Ovary (tissue), 9 donors: ENCODE measurements around the gene ZNRF1. TPM values are rescaled to one million over a fixed set of nuclear protein-coding genes. Genes with fewer than 3 reads are reported as not detected.

Experiments used
- DNase-seq, 5 donors: peaks; one replicate each; pipeline ENCODE4 v3.0.0-alpha.2; 2019 to 2020
- H3K27ac ChIP-seq, 2 donors: fragments of 200-600 bp; one replicate each; pipeline versions ENCODE4 v1.5.1 to v1.8.0; 2019 to 2022
- H3K27me3 ChIP-seq: fragments of 200-600 bp; one replicate; pipeline ENCODE4 v1.8.0; 2022
- H3K36me3 ChIP-seq: fragments of 200-600 bp; sonication (generic); one replicate; pipeline ENCODE4 v1.5.1; 2019
- H3K4me1 ChIP-seq: one replicate; pipeline ENCODE4 v1.8.1; 2013; ENCODE audit warnings: mild to moderate bottlenecking, moderate library complexity; ENCODE audit not compliant: insufficient read depth
- H3K4me3 ChIP-seq: fragments of 200-600 bp; sonication (generic); one replicate; pipeline ENCODE4 v1.5.1; 2017
- H3K9me3 ChIP-seq, 2 donors: fragments of 200-600 bp in 1 of 2; sonication (generic) in 1 of 2; one replicate each; pipeline versions ENCODE4 v1.5.1 to v1.8.1; 2013 to 2019; ENCODE audit warnings: mild to moderate bottlenecking in 1 of 2, moderate library complexity in 1 of 2
- EP300 ChIP-seq: sonication (generic); formaldehyde crosslinking; IDR thresholded peaks from one replicate; pipeline ENCODE4 v1.6.1; 2017; ENCODE audit warnings: antibody characterized with exemption
- POLR2A ChIP-seq: fragments of 450-650 bp; IDR thresholded peaks from one replicate; pipeline ENCODE4 v1.6.1; 2017; ENCODE audit warnings: antibody characterized with exemption, mild to moderate bottlenecking, moderate library complexity
- WGBS, 3 donors: extraction: QIAGEN DNeasy Blood & Tissue Kit in 1 of 3; methylation state at CpG; one replicate each; pipeline versions ENCODE4 v1.1.5 to v1.1.7; 2013 to 2017; 5-methylcytosine and 5-hydroxymethylcytosine counted together
- intact Hi-C, 4 donors: fragments of 100-400 bp; cut with DNase I; formaldehyde crosslinking; loops; one replicate each; pipeline versions ENCODE4 v1.11.0 to v1.15.1; 2022 to 2023
- polyA plus RNA-seq, 2 donors: library from polyadenylated mRNA; stranded (reverse); fragments of 200-250 nt in 1 of 2; fragments of 350-450 nt in 1 of 2; fragmentation: Illumina TruSeq in 1 of 2; extraction: RNeasy Lipid Tissue Mini Kit (QIAGEN cat#74804) in 1 of 2; gene quantifications; one replicate each; pipeline ENCODE4 v1.2.3, GENCODE V29; 2013 to 2014
- total RNA-seq, 7 donors: library from RNA; depleted of rRNA in 2 of 7; stranded (reverse); fragments of >200 nt in 2 of 7; fragmentation: NEBNext Ultra II Directional in 3 of 7; extraction: Animal tissue kit (Norgen Biotek cat#: 25700) in 3 of 7; gene quantifications; one replicate each; pipeline versions ENCODE4 v1.1.0 to v1.2.4, GENCODE V29; 2016 to 2023
- TF ChIP-seq, protein P1 (sequence below), 3 donors: fragments of 450-650 bp in 2 of 3; fragments of 200-600 bp in 1 of 3; IDR thresholded peaks; one replicate each; pipeline versions ENCODE4 v1.5.1 to v1.8.0; 2016 to 2022; ENCODE audit warnings: antibody characterized with exemption in 3 of 3, mild to moderate bottlenecking in 1 of 3
- donor health status: DM: no; HTN: no; CAD: no; lungs with moderate emphysema.
- donor health status: DM: no; HTN: no; CAD: no.
- donor health status: Bipolar disorder and iron deficiency.
- donor health status: DM: yes; HTN: yes; CAD: no.
- donor health status: DM: no; HTN: no; CAD: no.
- donor health status: DM: yes; HTN: yes; CAD: no.

ZNRF1 gene
- total and polyA plus RNA-seq, 9 donors, result 10.8 to 27.9 (median 24.3) TPM

DNA sequence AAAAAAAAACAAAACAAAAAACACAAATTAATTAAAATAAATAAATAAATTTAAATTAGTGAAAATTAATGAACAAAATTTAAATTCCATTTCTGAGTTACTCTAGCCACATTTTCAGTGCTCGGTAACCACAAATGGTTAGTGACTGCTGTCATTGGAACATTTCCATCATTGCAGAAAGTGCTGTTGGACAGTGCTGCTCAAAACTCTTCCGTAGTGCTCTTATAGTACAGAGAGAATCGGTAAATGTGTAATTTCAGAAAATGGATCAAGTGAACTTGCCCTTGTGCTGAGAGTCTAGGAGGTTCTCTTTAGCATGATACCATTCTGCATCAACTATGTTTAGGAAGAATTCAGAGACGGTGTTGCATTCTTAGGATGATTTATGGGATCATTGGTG is 23.7 kb downstream of the ZNRF1 start:
- intact Hi-C loops, result no loop called here
- WGBS, 3 donors, result 94 to 98% (median 98%) methylated on average over 4 of the region's 4 CpGs
- no peak for DNase-seq
- no peaks in the 10 kb centered on the region for H3K27me3 ChIP-seq
- no peaks in the 10 kb centered on the region for H3K9me3 ChIP-seq
- no peak overlapping the region for H3K4me3 ChIP-seq
- TF ChIP-seq, protein P1, sequence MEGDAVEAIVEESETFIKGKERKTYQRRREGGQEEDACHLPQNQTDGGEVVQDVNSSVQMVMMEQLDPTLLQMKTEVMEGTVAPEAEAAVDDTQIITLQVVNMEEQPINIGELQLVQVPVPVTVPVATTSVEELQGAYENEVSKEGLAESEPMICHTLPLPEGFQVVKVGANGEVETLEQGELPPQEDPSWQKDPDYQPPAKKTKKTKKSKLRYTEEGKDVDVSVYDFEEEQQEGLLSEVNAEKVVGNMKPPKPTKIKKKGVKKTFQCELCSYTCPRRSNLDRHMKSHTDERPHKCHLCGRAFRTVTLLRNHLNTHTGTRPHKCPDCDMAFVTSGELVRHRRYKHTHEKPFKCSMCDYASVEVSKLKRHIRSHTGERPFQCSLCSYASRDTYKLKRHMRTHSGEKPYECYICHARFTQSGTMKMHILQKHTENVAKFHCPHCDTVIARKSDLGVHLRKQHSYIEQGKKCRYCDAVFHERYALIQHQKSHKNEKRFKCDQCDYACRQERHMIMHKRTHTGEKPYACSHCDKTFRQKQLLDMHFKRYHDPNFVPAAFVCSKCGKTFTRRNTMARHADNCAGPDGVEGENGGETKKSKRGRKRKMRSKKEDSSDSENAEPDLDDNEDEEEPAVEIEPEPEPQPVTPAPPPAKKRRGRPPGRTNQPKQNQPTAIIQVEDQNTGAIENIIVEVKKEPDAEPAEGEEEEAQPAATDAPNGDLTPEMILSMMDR (IDR thresholded peaks at IDR 0.05), result no peak
- TF ChIP-seq POLR2A, result no peak
- no peak for TF ChIP-seq EP300
- peaks cover 9% of the 10 kb centered on the region for H3K4me1 ChIP-seq
- no peak overlapping the region for H3K27ac ChIP-seq
- no peaks in the 10 kb centered on the region for H3K36me3 ChIP-seq

DNA sequence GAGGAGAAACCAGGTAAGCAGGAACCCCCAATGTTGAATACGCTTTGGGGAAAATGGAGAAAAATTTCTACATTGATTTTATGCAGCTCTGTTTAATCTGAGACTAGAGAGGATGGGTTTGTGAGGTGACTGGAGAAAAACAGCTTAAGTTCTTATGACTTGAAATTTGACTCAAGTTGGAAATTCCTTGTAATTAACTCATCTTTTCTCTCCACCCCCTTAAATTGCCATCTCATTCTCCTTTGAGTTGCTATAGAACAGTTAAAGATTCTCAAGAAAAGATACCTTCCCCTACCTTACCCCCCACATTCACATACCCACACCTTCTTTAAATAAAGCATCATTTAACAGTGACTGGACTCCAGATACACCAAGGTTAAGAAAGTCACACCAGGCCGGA is 24.2 kb downstream of the ZNRF1 start:
- Histone ChIP-seq H3K4me3 (no peak overlapping the region), H3K27me3 (no peaks in the 10 kb centered on the region), H3K27ac (no peak overlapping the region), H3K4me1 (peaks cover 9% of the 10 kb centered on the region), H3K9me3 (no peaks in the 10 kb centered on the region), H3K36me3 (no peaks in the 10 kb centered on the region)
- no peak for TF ChIP-seq POLR2A
- no peak for TF ChIP-seq EP300
- TF ChIP-seq, protein P1 (IDR thresholded peaks at IDR 0.05), result no peak
- WGBS, 3 donors, result 96 to 99% (median 98%) methylated on average over 2 of the region's 2 CpGs
- intact Hi-C loops, result no loop called here
- DNase-seq, result no peak

DNA sequence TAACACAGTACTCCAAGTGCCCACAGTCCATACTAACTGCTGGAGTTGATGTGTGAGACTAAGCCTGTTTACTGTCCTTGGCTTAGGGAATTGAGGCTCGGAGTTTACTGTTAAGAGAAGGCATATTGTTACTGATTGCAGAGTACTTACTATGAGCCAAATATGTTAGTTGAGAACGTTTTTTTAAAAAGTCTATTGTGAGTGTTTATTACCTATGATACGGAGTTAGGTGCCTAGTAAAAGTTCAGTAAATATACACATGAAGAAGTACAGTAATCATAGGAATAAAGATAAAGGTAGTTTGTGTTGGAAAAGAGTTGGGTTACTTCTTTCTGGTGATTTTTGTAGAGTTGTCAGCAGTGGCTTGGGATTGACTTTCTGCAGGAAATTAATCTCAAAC is 25.4 kb downstream of the ZNRF1 start:
- WGBS, 3 donors, result 51 to 62% (median 54%) methylated on average over 3 of the region's 3 CpGs
- no peak overlapping the region for H3K4me3 ChIP-seq
- no peak for DNase-seq
- H3K36me3 ChIP-seq, result no peaks in the 10 kb centered on the region
- no peaks in the 10 kb centered on the region for H3K27me3 ChIP-seq
- TF ChIP-seq EP300 (no peak), POLR2A (no peak)
- TF ChIP-seq, protein P1 (IDR thresholded peaks at IDR 0.05), result no peak
- H3K4me1 ChIP-seq, result peaks cover 8% of the 10 kb centered on the region
- no peaks in the 10 kb centered on the region for H3K9me3 ChIP-seq
- intact Hi-C loops, result no loop called here
- no peak overlapping the region for H3K27ac ChIP-seq

DNA sequence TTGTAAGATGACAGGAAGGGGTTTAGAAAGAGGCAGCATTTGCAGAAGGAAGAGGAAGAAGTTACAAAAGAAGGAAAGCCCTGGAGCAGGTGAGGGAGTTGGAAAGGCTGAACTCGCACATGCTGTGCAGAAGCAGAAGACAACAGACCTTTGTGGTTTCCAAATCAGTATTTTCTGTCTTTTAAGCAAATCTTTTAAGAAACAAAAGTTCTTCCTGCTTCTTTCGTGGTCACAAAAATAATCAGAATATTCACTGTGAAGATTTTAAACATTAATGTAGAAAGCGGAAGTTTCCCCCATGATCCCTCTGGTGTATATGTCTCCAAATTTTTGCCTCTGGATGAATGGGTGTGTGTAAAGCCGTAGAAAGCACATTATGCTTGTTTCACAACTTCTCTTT is 25.8 kb downstream of the ZNRF1 start:
- H3K4me1 ChIP-seq, result peaks cover 7% of the 10 kb centered on the region
- 57 to 72% (median 61%) methylated on average over 4 of the region's 4 CpGs for WGBS, 3 donors
- H3K9me3 ChIP-seq, result no peaks in the 10 kb centered on the region
- DNase-seq, result no peak
- H3K27ac ChIP-seq, result no peak overlapping the region
- no peaks in the 10 kb centered on the region for H3K27me3 ChIP-seq
- intact Hi-C loops, result no loop called here
- no peaks in the 10 kb centered on the region for H3K36me3 ChIP-seq
- no peak for TF ChIP-seq POLR2A
- TF ChIP-seq EP300, result no peak
- TF ChIP-seq, protein P1 (IDR thresholded peaks at IDR 0.05), result no peak
- no peak overlapping the region for H3K4me3 ChIP-seq
